ENCODE measurements around the gene PSMD7. TPM values are rescaled to one million over a fixed set of nuclear protein-coding genes. Genes with fewer than 3 reads are reported as not detected.
A peak's percentile ranks its signal among the peaks of the same experiment; 100 is the strongest.

Gene PSMD7
- total and polyA plus RNA-seq, 2 donors (not counting 3 experiments of a cell fraction or from before 2014, with no cell fraction given), result 89.8 to 119 TPM

DNA sequence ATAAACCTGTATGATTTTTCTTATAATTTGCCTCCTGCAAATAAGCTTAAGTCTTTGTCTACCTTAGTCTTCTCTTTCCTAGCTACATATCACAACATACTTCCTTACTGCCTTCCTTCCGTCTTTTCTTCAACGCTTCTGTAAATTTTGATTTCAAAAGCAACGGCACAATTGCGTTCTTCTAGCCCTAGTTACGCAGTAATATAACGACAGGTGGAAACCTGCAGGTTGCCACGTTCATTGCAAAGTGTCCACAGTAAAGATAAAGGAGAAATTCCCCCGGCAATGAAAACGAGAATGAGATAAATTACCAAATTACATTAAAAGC, 546 bp upstream of the PSMD7 start:
- H3K4me2 ChIP-seq (ENCODE audit: insufficient read depth, low read length), result peak overlapping the region; percentile 88
- intact Hi-C loops (cut with micrococcal nuclease) (loop anchor here (5.0 kb wide), 1 partner anchor 311 kb away; the partner anchor contains the start of gene GLG1), dilution Hi-C loops (cut with MboI; ENCODE audit: extremely low pct_ligation_motif_present, low sequenced_read_pairs) (no loop called here)
- TF ChIP-seq MYC (IDR thresholded peaks at IDR 0.05; ENCODE audit: low read depth, low read length) (no peak), JUN (IDR thresholded peaks at IDR 0.05; ENCODE audit: borderline replicate concordance, insufficient read depth, insufficient read length, low read depth) (no peak), POLR2AphosphoS5 (IDR thresholded peaks at IDR 0.05; ENCODE audit: insufficient read depth, low read depth, low read length) (no peak), EZH2 (IDR thresholded peaks at IDR 0.05; ENCODE audit: borderline replicate concordance, low read depth, low read length, severe bottlenecking) (no peak), FOS (IDR thresholded peaks at IDR 0.05; ENCODE audit: borderline replicate concordance, insufficient read depth, low read length) (no peak)
- TF ChIP-seq, protein P1, sequence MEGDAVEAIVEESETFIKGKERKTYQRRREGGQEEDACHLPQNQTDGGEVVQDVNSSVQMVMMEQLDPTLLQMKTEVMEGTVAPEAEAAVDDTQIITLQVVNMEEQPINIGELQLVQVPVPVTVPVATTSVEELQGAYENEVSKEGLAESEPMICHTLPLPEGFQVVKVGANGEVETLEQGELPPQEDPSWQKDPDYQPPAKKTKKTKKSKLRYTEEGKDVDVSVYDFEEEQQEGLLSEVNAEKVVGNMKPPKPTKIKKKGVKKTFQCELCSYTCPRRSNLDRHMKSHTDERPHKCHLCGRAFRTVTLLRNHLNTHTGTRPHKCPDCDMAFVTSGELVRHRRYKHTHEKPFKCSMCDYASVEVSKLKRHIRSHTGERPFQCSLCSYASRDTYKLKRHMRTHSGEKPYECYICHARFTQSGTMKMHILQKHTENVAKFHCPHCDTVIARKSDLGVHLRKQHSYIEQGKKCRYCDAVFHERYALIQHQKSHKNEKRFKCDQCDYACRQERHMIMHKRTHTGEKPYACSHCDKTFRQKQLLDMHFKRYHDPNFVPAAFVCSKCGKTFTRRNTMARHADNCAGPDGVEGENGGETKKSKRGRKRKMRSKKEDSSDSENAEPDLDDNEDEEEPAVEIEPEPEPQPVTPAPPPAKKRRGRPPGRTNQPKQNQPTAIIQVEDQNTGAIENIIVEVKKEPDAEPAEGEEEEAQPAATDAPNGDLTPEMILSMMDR (IDR thresholded peaks at IDR 0.05; ENCODE audit: extremely low read depth in 1 of 2, insufficient read depth in 1 of 2, low read depth in 1 of 2, low read length in 2 of 2), result no peak
- TF ChIP-seq, protein P2, sequence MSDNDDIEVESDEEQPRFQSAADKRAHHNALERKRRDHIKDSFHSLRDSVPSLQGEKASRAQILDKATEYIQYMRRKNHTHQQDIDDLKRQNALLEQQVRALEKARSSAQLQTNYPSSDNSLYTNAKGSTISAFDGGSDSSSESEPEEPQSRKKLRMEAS (IDR thresholded peaks at IDR 0.05; ENCODE audit: insufficient read depth, insufficient read length), result no peak
- ChIA-PET CTCF (interaction anchor here (0.7 kb wide), 1 partner anchor 21 kb away, joined by 3 read pairs; no protein-coding TSS in a partner anchor), POLR2A (no interaction called here)
- H3K4me1 ChIP-seq (ENCODE audit: control insufficient read depth, extremely low read depth, insufficient read depth, low read length), result peaks cover 16% of the 10 kb centered on the region
- peaks cover 3% of the 10 kb centered on the region in 2 experiments for H3K36me3 ChIP-seq (ENCODE audit: control insufficient read depth in 2 of 2, extremely low read depth in 1 of 2, insufficient read depth in 2 of 2, low read length in 2 of 2)
- H3K27me3 ChIP-seq (ENCODE audit: control insufficient read depth in 2 of 2, insufficient read depth in 2 of 2, low read length in 2 of 2), result no peaks in the 10 kb centered on the region
- H3K9ac ChIP-seq (replicated peaks; ENCODE audit: extremely low read depth, insufficient read depth, low read length), result peak overlapping the region; percentile 99
- no peak for FAIRE-seq
- H2AFZ ChIP-seq (ENCODE audit: low read depth, low read length), result peak overlapping the region; percentile 78
- H3K27ac ChIP-seq (ENCODE audit: insufficient read depth, low read depth, low read length), result peak overlapping the region; percentile 81
- no peaks in the 10 kb centered on the region for H3K9me3 ChIP-seq (replicated peaks; ENCODE audit: control insufficient read depth, insufficient read depth, low read length)
- H3K9me1 ChIP-seq (replicated peaks; ENCODE audit: control insufficient read depth, extremely low read depth, insufficient read depth, low read length), result no peaks in the 10 kb centered on the region
- H4K20me1 ChIP-seq (replicated peaks; ENCODE audit: control insufficient read depth, extremely low read depth, insufficient read depth, low read length), result no peaks in the 10 kb centered on the region
- H3K79me2 ChIP-seq (ENCODE audit: control insufficient read depth, insufficient read depth, low read length), result peaks cover 43% of the 10 kb centered on the region
- H3K4me3 ChIP-seq (replicated peaks in 1 of 3; ENCODE audit: insufficient read depth in 1 of 3, low read depth in 1 of 3, low read length in 3 of 3), result peak overlapping the region; percentile 43 to 95 (median 84)
- TSS peak; percentile 74 for BruUV-seq (replicated peaks)
- DNase-seq (ENCODE audit: low read depth, low spot score), result no peak

Measured in endothelial cell of umbilical vein (primary cell).